EH (cell line): Measurements from ENCODE around the gene GAB4.
"Not testable (repeated sequence)": the region's sequence is repeated elsewhere in the genome, so short reads cannot be mapped to it uniquely, and the experiment has no call there.

Source experiments
- DNase-seq: peaks from one replicate; pipeline ENCODE4 v3.0.0-alpha.2; 2015; ENCODE audit warnings: low read depth

The GAB4 gene

DNA sequence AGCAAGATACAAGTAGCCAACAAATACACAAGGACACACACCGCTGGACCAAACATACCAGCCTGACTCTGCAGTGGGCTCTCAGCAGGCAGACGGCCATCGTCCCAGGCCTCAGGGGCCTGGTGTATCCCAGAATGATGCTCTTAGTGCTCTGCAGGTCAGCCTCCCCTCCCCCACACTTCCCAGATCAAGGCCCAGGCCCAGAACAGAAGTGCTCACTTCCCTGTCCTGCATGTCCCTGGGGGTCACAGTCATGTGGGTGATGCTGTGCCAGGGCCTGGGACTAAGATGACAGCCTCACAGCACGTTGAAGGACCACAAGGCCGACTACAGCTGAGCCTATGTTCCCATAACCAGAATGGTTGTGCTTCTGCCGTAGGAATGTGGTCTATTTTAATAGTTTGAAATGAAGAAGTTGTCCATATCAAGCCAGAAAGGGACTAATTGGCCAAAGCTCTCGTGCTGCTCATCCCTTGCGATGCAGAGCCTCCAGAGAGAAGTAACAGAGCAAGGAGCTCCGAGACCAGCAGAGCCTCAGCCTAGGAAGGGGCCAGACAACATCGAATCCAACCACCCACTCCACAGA, 48.6 kb downstream of the GAB4 start:
- no peak for DNase-seq

DNA sequence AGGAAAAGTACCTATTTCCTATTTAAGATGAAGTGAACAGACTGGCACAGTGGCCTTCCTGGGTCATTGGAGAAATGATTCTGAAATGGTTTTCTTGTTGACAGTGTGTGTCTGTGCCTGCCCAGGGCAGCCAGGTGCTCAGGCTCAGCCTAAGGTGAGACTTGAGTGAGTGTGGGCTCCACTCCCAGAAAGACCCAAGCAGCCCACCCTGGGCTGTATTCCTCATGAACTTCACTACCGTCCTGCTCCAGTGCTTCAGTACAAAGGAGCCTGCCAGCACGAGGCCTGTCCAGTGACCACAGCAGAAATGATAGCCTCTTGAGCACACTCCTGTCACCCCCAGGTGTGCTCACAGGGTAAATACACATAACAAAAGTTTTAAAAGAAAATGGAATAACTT, 49.5 kb downstream of the GAB4 start:
- DNase-seq: no peak

DNA sequence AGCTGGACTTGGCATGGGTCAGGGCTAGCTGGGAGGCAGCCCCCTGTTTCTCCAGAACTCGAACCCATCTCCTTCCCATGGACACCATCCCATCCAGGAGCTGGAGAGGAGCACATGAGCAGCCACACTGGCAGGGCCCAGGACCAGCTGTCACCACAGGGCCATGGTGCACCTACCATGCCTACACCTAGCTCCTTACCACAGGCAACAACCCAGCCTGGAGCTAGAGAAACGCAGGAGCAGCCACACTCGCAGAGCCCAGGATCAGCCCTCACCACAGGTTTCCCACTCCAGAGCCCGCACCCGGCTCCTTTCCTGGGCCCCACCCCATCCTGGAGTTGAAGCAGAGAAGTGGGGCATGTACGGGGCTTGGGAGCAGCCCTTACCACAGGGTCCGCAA, 50.2 kb downstream of the GAB4 start:
- no peak for DNase-seq

DNA sequence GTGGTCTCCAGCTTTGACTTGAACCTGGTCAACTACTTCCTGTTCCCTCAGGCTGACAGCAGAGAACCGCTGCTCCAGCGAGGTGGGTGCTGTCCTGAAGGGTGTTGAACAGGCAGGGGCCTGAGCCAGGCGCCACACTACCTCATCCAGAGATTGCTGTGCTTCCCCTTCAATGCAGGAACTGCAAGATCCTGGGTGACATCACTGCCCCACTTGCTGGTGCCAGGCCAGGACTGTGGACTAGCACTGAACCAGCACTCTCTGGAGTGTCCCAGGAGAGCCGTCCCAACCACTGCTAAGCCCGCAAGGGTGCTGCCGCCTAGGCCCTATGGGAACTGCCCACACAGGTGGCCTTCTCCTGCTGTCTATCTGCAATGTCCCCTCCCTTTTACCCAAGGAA, 51.7 kb downstream of the GAB4 start:
- DNase-seq: no peak

DNA sequence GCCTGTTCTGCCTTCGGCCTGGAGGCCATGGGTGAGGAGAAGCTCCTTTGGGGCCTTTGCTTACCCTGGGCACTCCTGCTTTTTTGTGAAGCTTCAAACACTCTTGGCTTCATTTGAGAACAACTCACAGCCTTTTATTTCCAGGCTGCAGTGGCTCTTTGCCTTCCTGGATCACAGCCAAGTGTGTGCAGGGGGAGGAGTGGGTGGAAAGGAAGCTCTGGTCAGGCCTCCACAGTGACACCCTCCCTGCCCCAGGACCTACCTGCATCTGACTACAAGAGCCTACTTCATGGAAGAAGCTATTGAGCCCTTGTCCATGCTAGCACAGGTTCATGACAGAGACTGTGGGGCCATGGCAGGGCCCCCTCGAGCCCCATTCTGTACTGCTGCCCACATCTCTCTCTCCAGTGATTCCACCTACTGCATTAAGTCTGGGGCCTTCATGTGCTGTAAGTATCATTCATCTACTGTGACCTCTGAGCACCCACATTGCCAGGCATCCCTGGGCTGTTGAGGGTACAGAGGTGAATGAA, 52.3 kb downstream of the GAB4 start:
- no peak for DNase-seq

DNA sequence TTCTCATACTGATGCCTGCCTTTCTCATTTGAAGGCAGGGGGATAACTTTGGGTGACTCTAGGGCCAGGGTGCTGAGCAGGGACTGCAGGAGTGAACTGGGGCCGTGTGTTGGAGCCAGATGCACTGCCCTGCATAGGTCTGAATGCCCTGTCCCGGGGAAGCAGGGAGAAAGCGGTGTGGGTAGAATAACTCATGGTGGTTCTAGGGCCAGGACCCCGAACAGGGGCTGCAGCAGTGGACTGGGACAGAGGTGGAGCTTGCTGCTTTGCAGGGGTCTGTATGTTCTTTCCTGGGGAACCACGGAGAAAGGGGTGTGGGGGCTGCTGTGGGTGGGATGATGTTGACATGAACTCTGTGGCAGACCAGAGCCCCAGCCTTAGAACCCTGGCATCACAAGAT, 52.9 kb downstream of the GAB4 start:
- no peak for DNase-seq

DNA sequence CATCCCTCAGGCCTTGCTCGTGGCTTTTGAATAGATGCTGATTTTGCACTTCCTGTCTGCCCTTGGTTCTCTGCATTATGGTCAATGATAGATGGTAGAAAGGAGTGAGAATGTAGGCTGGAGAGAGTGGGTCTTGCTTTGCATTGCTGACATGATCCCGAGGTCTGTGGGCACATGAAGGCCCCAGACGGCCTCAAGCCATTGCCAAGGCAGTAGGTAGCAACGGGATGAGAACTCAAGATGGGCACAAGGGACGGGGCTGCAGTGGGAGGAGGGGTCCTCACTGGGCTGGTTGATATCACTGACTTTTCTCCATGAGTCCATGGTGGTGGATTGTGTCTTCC, 54.0 kb downstream of the GAB4 start:
- DNase-seq: no peak

DNA sequence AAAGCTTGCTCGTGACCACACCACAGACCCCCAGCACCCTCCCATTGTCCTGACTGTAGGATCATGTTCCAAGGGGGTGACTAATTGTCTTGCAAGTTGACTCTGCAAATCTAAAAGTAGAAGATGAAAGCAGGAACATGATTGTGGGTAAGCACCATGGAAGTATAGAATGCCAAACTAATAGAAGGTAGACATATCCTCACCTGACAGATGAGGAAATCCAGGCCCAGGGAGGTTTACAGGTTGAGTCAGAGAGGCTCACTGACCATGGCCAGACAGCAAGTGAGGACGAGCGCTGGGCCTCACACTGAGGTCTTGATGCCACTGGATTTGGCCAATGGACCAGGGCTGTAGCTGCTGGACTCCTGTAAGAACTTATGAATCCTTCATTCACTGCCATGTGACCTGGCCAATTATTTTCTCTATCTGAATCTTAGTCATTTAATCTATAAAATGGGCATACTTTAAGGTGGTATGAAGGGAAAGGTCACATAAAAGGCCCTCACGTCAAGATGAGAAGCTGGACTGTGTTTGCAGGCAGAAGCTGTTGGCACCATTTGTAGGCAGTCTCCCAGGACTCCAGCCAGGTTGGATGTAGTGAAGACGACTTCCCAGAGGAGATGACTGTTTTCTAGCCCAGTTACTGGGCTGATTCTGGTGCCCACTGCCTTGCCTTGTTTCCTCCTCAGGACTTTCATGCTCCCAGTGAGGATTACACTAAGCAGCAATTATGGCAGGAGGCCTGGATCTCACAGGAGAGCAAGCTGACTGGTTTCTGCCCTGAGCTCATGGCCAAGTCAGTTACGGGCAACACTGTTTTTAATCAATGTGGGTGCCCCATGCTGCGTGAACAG, 54.6 kb downstream of the GAB4 start:
- no peak for DNase-seq

DNA sequence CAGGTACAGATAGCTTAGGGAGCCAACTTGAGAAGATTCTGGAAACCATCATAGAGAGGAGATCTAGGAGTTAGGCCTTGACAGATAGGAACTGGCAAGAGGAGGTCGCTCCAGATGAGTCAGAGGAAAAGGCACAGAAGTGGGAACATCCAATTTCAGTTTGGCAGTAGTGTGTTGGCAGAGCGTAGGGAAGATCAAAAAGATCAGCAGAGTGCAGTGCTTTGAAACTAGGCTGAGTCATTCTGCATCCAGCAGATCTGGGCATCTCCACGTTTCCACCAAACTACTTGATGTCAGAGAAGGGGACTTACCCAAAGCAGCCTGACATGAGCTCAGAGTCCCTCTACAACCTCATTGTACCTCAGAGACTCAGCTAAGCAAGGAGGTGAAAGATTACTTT, 58.5 kb downstream of the GAB4 start:
- no peak for DNase-seq

DNA sequence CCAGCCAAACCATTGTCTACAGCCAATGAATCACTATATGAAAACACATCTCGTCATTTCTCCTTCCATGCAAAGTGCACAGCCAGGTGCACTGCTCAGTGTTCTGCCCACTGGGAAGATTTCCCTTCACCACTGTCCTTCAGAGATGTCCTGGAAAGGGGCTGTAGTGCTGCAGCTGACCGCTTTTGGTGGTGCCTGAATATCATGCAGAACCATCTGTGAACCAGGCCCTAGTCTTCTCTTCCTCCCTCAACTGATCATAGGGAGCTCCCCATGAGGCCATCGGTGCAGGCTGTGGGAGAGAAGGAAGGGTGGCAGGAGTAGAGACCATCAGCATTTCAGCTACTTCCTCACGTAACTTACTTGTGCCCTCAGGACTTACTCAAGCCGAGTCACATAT, 70.2 kb downstream of the GAB4 start:
- DNase-seq: no peak

DNA sequence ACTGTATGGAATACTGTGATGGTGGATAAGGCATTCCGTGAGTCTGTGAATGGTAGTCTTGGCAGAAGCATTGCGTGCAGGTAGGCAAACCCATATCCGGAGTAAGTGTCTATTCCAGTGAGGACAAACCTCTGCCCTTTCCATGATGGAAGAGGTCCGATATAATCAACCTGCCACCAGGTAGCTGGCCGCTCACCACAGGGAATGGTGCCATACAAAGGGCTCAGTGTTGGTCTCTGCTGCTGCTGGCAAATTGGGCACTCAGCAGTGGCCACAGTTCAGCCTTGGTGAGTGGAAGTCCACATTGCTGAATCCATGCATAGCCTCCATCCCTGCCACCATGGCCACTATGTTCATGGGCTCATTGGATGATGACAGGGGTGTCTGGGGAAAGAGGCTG, 70.8 kb downstream of the GAB4 start:
- not testable (repeated sequence) for DNase-seq

DNA sequence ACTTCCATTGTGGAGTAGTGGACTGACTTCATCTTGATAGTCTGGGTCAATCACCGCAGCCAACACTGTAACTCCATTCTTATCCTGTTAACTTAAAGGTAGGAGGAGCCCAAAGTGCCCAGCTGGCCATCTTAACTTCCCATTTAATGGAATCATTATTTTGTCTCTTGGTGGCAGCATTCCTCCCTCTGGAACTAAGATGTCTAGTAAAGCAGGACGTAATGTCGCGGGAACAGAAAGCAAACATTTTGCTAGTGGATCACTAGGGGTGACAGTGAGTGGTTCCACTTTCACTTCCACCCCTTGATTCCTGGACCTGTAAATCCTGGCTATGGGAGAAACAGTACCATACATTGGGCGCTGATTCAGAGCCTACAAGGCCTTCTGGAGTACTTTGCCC, 71.4 kb downstream of the GAB4 start:
- DNase-seq: no peak

DNA sequence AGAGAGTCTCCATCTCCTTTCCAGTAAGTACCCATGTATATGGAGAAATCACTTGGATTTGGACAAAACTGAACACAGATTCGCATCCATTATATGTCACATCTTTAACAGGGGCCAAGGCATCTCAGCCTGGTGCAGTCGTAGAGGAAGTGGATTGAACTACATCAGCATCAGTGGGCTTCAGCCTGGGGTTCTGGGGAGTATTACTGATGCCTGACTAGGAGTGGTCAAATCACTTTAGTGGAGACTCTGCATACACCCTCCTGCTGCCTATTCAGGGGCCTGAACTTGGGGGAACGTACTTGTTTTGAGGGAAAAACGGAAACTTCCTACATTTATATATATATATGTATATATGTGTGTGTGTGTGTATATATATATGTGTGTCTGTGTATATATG, 72.8 kb downstream of the GAB4 start:
- DNase-seq: no peak

DNA sequence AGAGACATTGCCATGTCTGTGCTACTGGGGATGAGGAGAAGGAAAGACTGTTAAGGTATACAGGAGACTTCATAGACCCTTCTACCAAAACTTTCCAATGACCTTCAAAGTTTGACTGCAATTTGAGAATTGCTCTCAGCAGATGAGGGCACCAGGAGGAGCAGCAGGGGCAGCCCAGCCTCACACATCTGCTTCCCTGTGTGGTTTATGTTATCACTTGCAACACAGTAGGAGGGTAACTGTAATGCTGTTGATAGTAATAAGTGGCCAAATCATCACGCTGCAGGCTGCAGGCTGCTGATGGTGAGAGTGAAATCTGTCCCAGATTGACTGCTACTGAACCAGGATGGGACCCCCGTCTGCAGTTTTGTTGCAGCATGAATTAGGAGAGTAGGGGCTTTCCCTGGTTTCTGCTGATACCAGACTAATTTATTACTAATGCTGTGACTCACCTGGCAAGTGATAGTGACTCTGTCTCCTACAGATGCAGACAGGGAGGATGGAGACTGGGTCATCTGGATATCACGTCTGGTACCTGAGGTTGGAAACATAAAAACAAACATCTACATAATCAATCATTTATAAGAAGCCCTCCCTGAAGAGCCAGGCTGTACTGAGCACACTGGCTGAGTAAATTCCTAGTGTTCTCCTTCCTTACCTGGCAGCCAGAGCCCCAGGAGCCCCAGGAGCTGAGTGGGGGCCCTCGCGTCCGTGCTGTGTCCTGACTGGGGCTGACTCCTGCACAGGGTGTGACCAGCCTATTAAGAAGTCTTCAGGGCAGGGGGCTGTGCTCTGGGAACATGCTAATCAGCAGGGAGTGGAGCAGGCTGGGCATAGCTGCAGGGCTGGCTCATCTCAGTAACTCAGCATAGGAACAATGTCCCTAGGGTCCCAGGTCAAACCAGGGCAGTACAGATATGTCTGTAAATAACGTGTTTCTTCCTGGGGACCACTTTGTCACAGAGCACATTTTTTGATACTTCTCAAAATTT, 74.4 kb downstream of the GAB4 start:
- no peak for DNase-seq

DNA sequence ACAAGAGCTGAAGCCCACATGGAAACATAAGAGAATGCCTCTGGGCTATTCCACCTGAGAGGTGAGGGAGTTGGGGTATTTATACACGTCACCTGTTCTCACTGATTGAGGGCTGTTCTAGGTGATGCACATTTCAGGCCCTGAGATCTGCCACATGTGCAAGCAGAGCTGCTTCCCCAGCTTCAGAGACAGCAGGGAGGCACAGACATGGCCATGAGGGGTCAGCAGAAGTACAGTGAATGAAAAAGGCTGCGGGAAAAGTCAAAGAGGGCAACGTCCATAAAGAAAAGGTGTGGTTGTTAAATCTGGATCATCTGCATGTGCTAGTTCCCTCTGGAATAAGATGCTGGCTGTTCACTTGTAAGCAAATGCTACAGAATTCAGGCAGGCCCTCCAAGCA, 75.4 kb downstream of the GAB4 start:
- DNase-seq: peak; percentile 0

DNA sequence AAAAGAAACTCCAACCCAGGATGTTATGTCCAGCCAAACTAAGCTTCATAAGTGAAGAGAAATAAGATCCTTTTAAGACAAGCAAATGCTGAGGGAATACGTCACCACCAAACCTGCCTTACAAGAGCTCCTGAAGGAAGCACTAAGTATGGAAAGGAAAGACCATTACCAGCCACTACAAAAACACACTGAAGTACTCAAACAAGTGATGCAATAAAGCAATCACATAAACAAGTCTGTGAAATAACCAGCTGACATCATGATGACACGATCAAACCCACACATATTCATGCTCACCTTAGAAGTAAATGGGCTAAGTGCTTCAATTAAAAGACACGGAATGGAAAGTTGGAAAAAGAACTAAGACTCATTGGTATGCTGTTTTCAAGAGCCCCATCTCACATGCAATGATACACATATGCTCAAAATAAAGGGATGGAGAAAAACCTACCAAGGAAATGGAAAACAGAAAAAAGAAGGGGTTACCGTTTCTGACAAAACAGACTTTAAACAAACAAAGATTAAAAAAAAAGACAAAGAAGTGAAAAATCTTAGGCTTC, 82.5 kb downstream of the GAB4 start:
- no peak for DNase-seq

DNA sequence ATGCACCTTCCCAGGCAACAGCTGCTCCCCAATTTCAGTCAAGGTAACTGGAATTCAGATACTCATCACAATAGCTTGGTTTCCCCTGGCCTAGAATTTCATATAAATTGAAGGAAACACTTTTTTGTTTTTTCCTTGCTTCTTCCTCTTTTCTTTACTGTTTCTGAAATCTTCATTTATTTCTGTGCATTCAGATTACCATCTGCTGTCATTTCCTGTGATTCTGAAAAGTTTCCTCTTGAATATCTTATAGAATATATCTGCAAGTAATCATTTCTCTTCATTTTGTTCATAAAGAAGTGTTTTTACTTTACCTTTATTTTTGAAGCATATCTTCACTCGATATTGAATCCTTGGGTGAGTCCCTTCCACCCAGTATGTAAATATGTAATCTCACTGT, 85.3 kb downstream of the GAB4 start:
- no peak for DNase-seq

DNA sequence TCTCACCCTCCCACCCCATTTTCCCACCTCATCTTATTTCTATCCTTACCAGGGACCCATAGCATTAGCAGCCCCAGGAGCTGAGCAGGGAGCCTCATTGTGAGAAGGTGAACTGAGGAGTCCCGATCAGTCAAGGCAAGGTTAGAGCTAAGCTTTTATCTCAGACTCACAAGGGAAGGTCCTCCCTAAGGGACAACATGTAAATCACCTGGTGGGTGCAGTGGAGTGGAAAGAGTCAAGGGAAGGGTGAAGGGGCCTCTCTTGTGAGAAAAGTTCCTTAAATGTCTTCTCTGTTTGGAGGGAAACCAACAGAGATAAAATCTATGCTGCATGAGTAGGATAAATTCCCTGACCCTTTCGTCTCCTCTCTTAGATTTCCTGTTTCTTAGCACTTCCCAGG, 85.9 kb downstream of the GAB4 start:
- DNase-seq: no peak

DNA sequence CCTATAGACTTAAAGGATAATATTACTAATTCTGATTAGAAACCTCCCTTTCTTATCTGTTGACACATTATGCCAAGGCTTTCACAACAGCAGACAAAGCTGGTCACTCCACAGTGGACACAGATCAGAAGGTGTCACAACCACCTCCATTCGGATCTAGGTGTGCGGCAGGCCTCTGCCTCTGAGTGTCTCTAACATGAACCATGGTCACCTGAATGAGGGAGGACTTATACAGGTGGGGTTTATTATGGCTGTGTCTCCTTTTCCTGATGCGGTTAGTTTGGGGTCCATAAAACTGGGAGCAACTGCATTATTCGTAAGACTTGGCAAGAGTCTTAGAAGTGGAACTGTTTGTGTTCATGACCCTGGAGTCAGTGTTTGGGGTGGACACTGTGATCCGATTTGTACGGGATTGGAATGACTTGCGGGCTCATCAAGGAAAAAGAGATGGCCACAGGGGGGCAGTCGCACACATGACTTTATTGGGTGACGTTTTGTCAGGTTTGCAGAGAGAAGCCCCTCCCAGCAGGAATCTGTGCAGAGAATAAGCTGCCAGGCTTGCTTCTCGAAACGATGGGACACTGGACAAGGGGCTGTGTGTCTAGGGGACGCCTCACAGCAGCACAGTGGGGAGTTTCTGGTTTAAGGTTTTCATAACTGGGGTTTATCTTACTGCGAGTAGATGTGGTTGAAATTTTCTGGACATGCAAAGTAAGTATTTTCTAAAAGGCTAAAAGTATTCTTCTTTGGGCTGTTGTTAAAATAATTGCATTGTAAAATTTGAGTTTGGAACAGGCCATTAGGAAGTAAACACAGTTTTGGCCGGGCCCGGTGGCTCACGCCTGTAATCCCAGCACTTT, 90.6 kb downstream of the GAB4 start:
- DNase-seq: peak; percentile 45

DNA sequence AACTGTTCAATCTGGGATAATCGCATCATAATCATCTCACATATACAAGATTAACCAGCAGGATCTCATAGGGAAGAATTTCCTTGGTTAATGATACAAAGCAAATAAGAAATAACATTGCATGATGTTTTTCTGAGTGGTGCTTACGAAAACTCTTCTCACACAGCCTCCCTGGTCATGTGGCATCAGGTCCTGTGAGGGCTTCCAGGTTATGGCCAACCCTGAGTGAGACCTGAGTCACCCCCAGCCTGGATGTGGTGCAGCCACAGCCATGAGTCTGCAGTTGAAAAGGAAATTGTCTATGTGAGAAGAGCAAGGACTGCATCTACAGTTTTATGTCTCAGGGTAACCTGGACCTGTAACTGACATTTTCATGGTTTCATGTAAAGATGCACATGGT, 92.3 kb downstream of the GAB4 start:
- DNase-seq: no peak

DNA sequence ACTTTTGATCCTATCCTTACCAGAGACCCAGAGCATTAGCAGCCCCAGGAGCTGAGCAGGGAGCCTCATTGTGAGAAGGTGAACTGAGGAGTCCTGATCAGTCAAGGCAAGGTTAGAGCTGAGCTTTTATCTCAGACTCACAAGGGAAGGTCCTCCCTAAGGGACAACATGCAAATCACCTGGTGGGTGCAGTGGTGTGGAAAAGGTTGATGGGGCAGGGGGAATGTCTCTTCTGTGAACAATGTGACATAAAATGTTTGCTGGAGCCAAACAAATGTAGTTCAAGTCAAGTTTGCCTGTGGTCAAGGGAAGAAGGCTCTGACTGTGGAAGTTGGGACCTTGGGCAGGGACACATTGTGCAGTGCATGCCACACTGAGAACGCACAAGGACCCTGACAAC, 93.1 kb downstream of the GAB4 start:
- DNase-seq: not testable (repeated sequence)
